Iris pigment epithelial cell (primary cell): ENCODE measurements around the gene DDTL.
"Not testable (repeated sequence)": the region's sequence is repeated elsewhere in the genome, so short reads cannot be mapped to it uniquely, and the experiment has no call there.

Source experiments
- DNase-seq: peaks from one replicate; pipeline ENCODE4 v3.0.0-alpha.2; 2011; ENCODE audit warnings: low read depth

The DDTL gene

GRCh38 chr22:23966568-23966967 is at the start of gene DDTL:
TSS of gene DDTL (plus strand) at chr22:23966888. CDS start at chr22:23966915, 27 bp downstream.
- DNase-seq, result not testable (repeated sequence)

- not testable (repeated sequence) for DNase-seq
Observed at GRCh38 chr22:23920267-23920611, 46.4 kb upstream of the DDTL start.

- peak; percentile 49 for DNase-seq
Observed at GRCh38 chr22:23921586-23922201, 45.0 kb upstream of the DDTL start.

- DNase-seq, result no peak
Observed at GRCh38 chr22:23922921-23923320, 43.8 kb upstream of the DDTL start.

GRCh38 chr22:23925020-23925606 is 41.6 kb upstream of the DDTL start:
- no peak for DNase-seq

GRCh38 chr22:23926561-23926960 is 40.1 kb upstream of the DDTL start:
- DNase-seq, result no peak

GRCh38 chr22:23938328-23939016 is 28.2 kb upstream of the DDTL start:
- no peak for DNase-seq

- DNase-seq, result no peak
Observed at GRCh38 chr22:23939017-23939357, 27.7 kb upstream of the DDTL start.

GRCh38 chr22:23940166-23940565 is 26.5 kb upstream of the DDTL start:
- DNase-seq, result not testable (repeated sequence)

- DNase-seq, result not testable (repeated sequence)
Observed at GRCh38 chr22:23947391-23947790, 19.3 kb upstream of the DDTL start.

GRCh38 chr22:23949764-23950163 is 16.9 kb upstream of the DDTL start:
- DNase-seq, result not testable (repeated sequence)

- DNase-seq, result peak; percentile 63
Observed at GRCh38 chr22:23951383-23951782, 15.3 kb upstream of the DDTL start.

GRCh38 chr22:23952794-23953405 is 13.8 kb upstream of the DDTL start:
- DNase-seq, result not testable (repeated sequence)

- DNase-seq, result not testable (repeated sequence)
Observed at GRCh38 chr22:23953485-23953884, 13.2 kb upstream of the DDTL start.

- not testable (repeated sequence) for DNase-seq
Observed at GRCh38 chr22:23954193-23954990, 12.3 kb upstream of the DDTL start.

GRCh38 chr22:23954991-23955305 is 11.7 kb upstream of the DDTL start:
- DNase-seq, result not testable (repeated sequence)

GRCh38 chr22:23955886-23956285 is 10.8 kb upstream of the DDTL start:
- not testable (repeated sequence) for DNase-seq

- DNase-seq, result peak; percentile 50
Observed at GRCh38 chr22:23956301-23956900, 10.3 kb upstream of the DDTL start.

- DNase-seq, result not testable (repeated sequence)
Observed at GRCh38 chr22:23961084-23961771, 5.5 kb upstream of the DDTL start, which contains the start of gene GSTT2B. TSS of gene GSTT2B (minus strand) at chr22:23961195. CDS start at chr22:23961131, 64 bp downstream.

- DNase-seq, result not testable (repeated sequence)
Observed at GRCh38 chr22:23966094-23966493, 594 bp upstream of the DDTL start.

GRCh38 chr22:23969071-23969470 is 2.4 kb downstream of the DDTL start:
- no peak for DNase-seq
